Activated CD4-positive, alpha-beta T cell treated with anti-CD3 and anti-CD28 coated beads, Interleukin-2, amount 50 U/mL, for 16 hours (primary cell): ENCODE data around the gene CRISPLD2.
A peak's percentile ranks its signal among the peaks of the same experiment; 100 is the strongest.

ENCODE experiments used
- DNase-seq: peaks from one replicate; pipeline ENCODE4 v3.0.0-alpha.2; 2020

CRISPLD2 gene

GRCh38 chr16:84819644-84820304 is at the start of gene CRISPLD2:
CRISPLD2 (plus strand) TSS chr16:84819985; CDS start chr16:84838496, 18,511 bp downstream.
- DNase-seq: peak; percentile 76

GRCh38 chr16:84773312-84773711 is 46.5 kb upstream of the CRISPLD2 start:
- no peak for DNase-seq

GRCh38 chr16:84774810-84775209 is 45.0 kb upstream of the CRISPLD2 start:
- DNase-seq: no peak

- DNase-seq: no peak
These were observed 44.4 kb upstream of the CRISPLD2 start for GRCh38 chr16:84775262-84775810.

- DNase-seq: no peak
These were observed 42.4 kb upstream of the CRISPLD2 start for GRCh38 chr16:84777435-84777834.

GRCh38 chr16:84778720-84779119 is 41.1 kb upstream of the CRISPLD2 start:
- DNase-seq: no peak

- no peak for DNase-seq
These were observed 39.7 kb upstream of the CRISPLD2 start for GRCh38 chr16:84780063-84780462.

- DNase-seq: no peak
These were observed 39.0 kb upstream of the CRISPLD2 start for GRCh38 chr16:84780544-84781376.

GRCh38 chr16:84782846-84783245 is 36.9 kb upstream of the CRISPLD2 start:
- no peak for DNase-seq

GRCh38 chr16:84785843-84786581 is 33.8 kb upstream of the CRISPLD2 start:
- DNase-seq: no peak

- no peak for DNase-seq
These were observed 33.1 kb upstream of the CRISPLD2 start for GRCh38 chr16:84786605-84787262.

- no peak for DNase-seq
These were observed 32.5 kb upstream of the CRISPLD2 start for GRCh38 chr16:84787263-84787622.

GRCh38 chr16:84788920-84789391 is 30.8 kb upstream of the CRISPLD2 start:
- DNase-seq: no peak

GRCh38 chr16:84789431-84789830 is 30.4 kb upstream of the CRISPLD2 start:
- DNase-seq: no peak

GRCh38 chr16:84790301-84790700 is 29.5 kb upstream of the CRISPLD2 start:
- DNase-seq: no peak

- DNase-seq: no peak
These were observed 28.7 kb upstream of the CRISPLD2 start for GRCh38 chr16:84791088-84791487.

GRCh38 chr16:84791501-84791900 is 28.3 kb upstream of the CRISPLD2 start:
- DNase-seq: no peak

- no peak for DNase-seq
These were observed 25.6 kb upstream of the CRISPLD2 start for GRCh38 chr16:84794186-84794585.

GRCh38 chr16:84794626-84795025 is 25.2 kb upstream of the CRISPLD2 start:
- DNase-seq: no peak

- DNase-seq: no peak
These were observed 24.3 kb upstream of the CRISPLD2 start for GRCh38 chr16:84795329-84796053.

GRCh38 chr16:84800158-84800978 is 19.4 kb upstream of the CRISPLD2 start:
- DNase-seq: no peak
